Endothelial cell of umbilical vein (primary cell): ENCODE data around the gene CDC42.

ENCODE experiments used
- EZH2 ChIP-seq: IDR thresholded peaks from 2 replicates; pipeline ENCODE4 v1.6.1; 2012; ENCODE audit warnings: borderline replicate concordance, low read depth, mild to moderate bottlenecking, moderate library complexity, low read length, inconsistent platforms; ENCODE audit not compliant: severe bottlenecking
- MAX ChIP-seq: IDR thresholded peaks from 2 replicates; pipeline ENCODE4 v1.6.1; 2011; ENCODE audit not compliant: insufficient read depth, insufficient read length
- MYC ChIP-seq: IDR thresholded peaks from one replicate; pipeline ENCODE4 v1.6.1; 2011; ENCODE audit warnings: mild to moderate bottlenecking, low read depth, low read length
- POLR2A ChIP-seq: IDR thresholded peaks from 2 replicates; pipeline ENCODE4 v1.6.1; 2012; ENCODE audit warnings: low read depth, mild to moderate bottlenecking, control low read depth, low read length
- POLR2AphosphoS5 ChIP-seq: IDR thresholded peaks from 2 replicates; pipeline ENCODE4 v1.6.1; 2012; ENCODE audit warnings: low read depth, mild to moderate bottlenecking, control low read depth, low read length, moderate library complexity; ENCODE audit not compliant: insufficient read depth
- TF ChIP-seq, protein P1 (sequence below), 2 donors: IDR thresholded peaks; 1 replicate in 1 of 2; 2 replicates in 1 of 2; pipeline ENCODE4 v1.5.1; 2011; ENCODE audit warnings: low read length in 2 of 2, mild to moderate bottlenecking in 2 of 2, moderate library complexity in 2 of 2, control low read depth in 1 of 2, inconsistent platforms in 1 of 2, low read depth in 1 of 2; ENCODE audit not compliant: insufficient read depth in 1 of 2; ENCODE audit errors: extremely low read depth in 1 of 2

GRCh38 chr1:22133247-22133930 is 80.9 kb downstream of the CDC42 start:
- TF ChIP-seq, protein P1, sequence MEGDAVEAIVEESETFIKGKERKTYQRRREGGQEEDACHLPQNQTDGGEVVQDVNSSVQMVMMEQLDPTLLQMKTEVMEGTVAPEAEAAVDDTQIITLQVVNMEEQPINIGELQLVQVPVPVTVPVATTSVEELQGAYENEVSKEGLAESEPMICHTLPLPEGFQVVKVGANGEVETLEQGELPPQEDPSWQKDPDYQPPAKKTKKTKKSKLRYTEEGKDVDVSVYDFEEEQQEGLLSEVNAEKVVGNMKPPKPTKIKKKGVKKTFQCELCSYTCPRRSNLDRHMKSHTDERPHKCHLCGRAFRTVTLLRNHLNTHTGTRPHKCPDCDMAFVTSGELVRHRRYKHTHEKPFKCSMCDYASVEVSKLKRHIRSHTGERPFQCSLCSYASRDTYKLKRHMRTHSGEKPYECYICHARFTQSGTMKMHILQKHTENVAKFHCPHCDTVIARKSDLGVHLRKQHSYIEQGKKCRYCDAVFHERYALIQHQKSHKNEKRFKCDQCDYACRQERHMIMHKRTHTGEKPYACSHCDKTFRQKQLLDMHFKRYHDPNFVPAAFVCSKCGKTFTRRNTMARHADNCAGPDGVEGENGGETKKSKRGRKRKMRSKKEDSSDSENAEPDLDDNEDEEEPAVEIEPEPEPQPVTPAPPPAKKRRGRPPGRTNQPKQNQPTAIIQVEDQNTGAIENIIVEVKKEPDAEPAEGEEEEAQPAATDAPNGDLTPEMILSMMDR (IDR thresholded peaks at IDR 0.05; ENCODE audit: extremely low read depth in 1 of 2, insufficient read depth in 1 of 2, low read depth in 1 of 2, low read length in 2 of 2), result no peak
- no peak for TF ChIP-seq MAX
- no peak for TF ChIP-seq POLR2AphosphoS5
- TF ChIP-seq EZH2, result no peak
- TF ChIP-seq POLR2A, result no peak
- TF ChIP-seq MYC, result no peak
